Measurements from ENCODE around the gene SCARB1.

Gene SCARB1

GRCh38 chr12:124866883-124867400 lies 3.3 kb upstream of the SCARB1 start:
- no peak overlapping the region for H3K4me3 ChIP-seq (replicated peaks; ENCODE audit: low read depth, low read length)
- DNase-seq (ENCODE audit: low read depth), result no peak
- TF ChIP-seq CTCF (IDR thresholded peaks at IDR 0.05; ENCODE audit: low read length, missing control alignments), result no peak

- no peak for TF ChIP-seq CTCF (IDR thresholded peaks at IDR 0.05; ENCODE audit: low read length, missing control alignments)
- H3K4me3 ChIP-seq (replicated peaks; ENCODE audit: low read depth, low read length), result no peak overlapping the region
- no peak for DNase-seq (ENCODE audit: low read depth)
Observed at GRCh38 chr12:124866195-124866882, 2.7 kb upstream of the SCARB1 start.

- H3K4me3 ChIP-seq (replicated peaks; ENCODE audit: low read depth, low read length), result no peak overlapping the region
- DNase-seq (ENCODE audit: low read depth), result no peak
- no peak for TF ChIP-seq CTCF (IDR thresholded peaks at IDR 0.05; ENCODE audit: low read length, missing control alignments)
Observed at GRCh38 chr12:124865728-124866127, 2.1 kb upstream of the SCARB1 start.

- DNase-seq (ENCODE audit: low read depth), result no peak
- no peak overlapping the region for H3K4me3 ChIP-seq (replicated peaks; ENCODE audit: low read depth, low read length)
- TF ChIP-seq CTCF (IDR thresholded peaks at IDR 0.05; ENCODE audit: low read length, missing control alignments), result no peak
Observed at GRCh38 chr12:124864326-124864752, 675 bp upstream of the SCARB1 start.

GRCh38 chr12:124862768-124863415 lies 772 bp downstream of the SCARB1 start:
- TF ChIP-seq CTCF (IDR thresholded peaks at IDR 0.05; ENCODE audit: low read length, missing control alignments), result no peak
- peak overlapping the region; percentile 62 for H3K4me3 ChIP-seq (replicated peaks; ENCODE audit: low read depth, low read length)
- DNase-seq (ENCODE audit: low read depth), result peak; percentile 21

GRCh38 chr12:124861898-124862676 lies 1.6 kb downstream of the SCARB1 start:
- H3K4me3 ChIP-seq (replicated peaks; ENCODE audit: low read depth, low read length), result no peak overlapping the region
- DNase-seq (ENCODE audit: low read depth), result no peak
- TF ChIP-seq CTCF (IDR thresholded peaks at IDR 0.05; ENCODE audit: low read length, missing control alignments), result no peak
